HG03460 (cell line): ENCODE results near the gene CELSR1.

ENCODE experiments used
- ATAC-seq: cut with Tn5 transposase; IDR thresholded peaks from one replicate; pipeline ENCODE4 v1.9.1; 2021; ENCODE audit not compliant: unreplicated experiment

Gene CELSR1, protein sequence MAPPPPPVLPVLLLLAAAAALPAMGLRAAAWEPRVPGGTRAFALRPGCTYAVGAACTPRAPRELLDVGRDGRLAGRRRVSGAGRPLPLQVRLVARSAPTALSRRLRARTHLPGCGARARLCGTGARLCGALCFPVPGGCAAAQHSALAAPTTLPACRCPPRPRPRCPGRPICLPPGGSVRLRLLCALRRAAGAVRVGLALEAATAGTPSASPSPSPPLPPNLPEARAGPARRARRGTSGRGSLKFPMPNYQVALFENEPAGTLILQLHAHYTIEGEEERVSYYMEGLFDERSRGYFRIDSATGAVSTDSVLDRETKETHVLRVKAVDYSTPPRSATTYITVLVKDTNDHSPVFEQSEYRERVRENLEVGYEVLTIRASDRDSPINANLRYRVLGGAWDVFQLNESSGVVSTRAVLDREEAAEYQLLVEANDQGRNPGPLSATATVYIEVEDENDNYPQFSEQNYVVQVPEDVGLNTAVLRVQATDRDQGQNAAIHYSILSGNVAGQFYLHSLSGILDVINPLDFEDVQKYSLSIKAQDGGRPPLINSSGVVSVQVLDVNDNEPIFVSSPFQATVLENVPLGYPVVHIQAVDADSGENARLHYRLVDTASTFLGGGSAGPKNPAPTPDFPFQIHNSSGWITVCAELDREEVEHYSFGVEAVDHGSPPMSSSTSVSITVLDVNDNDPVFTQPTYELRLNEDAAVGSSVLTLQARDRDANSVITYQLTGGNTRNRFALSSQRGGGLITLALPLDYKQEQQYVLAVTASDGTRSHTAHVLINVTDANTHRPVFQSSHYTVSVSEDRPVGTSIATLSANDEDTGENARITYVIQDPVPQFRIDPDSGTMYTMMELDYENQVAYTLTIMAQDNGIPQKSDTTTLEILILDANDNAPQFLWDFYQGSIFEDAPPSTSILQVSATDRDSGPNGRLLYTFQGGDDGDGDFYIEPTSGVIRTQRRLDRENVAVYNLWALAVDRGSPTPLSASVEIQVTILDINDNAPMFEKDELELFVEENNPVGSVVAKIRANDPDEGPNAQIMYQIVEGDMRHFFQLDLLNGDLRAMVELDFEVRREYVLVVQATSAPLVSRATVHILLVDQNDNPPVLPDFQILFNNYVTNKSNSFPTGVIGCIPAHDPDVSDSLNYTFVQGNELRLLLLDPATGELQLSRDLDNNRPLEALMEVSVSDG (N-terminal part only)

GRCh38 chr22:46537225-46537945, at the start of gene CELSR1:
CELSR1 (minus strand) TSS chr22:46537620; CDS start chr22:46537170, 450 bp downstream.
- no peak for ATAC-seq

- ATAC-seq: peak; percentile 47
Measured at GRCh38 chr22:46587061-46587460, 49.6 kb upstream of the CELSR1 start.

- no peak for ATAC-seq
Measured at GRCh38 chr22:46586531-46587011, 49.2 kb upstream of the CELSR1 start.

DNA sequence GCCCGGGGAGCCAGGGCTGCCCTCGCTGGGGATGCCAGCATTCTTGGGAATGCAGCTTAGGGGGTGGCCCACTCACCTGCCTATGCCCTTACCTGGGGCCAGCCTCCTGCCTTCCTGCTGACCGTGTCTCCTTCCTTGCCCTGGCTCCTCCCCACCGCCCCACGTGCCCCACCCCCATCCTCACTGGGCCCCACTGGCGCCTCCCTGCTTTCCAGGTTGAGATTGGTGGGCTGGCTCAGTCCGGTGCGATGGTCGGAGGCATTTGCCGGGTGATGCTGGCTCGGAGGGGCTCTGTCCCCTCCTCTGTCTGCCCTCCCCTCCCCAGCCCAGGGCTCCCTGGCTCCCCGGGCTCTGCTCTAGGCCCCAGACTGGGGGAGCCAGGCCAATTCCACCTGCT, 48.7 kb upstream of the CELSR1 start:
- ATAC-seq: no peak

DNA sequence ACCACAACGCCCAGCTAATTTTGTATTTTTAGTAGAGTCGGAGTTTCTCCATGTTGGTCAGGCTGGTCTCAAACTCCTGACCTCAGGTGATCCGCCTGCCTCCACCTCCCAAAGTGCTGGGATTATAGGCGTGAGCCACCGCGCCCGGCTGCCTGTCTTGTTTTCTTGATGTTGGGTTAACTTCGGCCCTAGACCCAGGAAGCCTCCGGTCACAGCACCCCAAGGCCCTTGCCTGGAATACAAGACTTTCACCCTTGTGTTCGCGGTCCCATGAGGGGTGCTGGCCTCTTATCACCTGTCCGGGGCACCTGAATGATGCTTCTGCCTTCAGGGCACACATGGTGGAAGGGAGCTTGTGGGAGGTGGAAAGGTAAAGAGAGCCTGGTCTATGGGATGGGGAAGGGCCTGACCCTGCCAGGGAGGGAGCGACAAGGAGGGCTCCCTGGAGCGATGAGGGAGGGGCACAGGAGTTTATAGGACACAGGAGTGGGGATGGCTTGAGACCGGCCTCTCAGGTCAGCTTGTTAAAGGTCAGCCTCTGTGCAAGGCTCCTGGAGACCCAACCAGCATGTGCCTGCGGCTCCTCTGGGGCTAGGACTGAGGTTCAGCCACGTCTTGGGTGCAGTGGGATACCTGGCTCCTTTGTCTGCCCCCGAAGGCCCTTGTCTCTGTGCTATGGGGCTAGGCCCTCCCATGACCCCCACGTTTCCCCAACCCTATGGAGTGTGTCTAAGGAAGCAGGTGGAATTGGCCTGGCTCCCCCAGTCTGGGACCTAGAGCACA, 48.1 kb upstream of the CELSR1 start:
- ATAC-seq: no peak

GRCh38 chr22:46584081-46584921, 46.9 kb upstream of the CELSR1 start:
- no peak for ATAC-seq

DNA sequence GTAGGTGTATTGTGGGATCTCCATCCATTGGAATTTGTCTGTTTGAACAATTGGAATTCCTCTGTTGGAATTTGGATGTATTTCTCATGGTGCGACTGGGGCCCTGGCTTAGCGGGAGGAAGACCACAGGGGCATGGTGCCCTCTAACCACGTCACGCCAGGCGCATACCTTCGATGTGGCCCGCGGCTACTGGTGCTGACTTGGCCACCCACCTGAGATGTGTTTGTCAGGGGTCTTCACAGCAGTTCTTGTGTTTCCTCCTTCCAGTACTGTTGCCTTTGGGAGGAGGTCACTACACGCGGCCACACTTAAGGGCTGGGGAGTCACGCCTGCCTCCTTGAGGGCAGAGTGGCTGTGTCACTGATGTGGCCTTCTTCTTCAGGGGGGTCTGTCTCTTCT, 46.2 kb upstream of the CELSR1 start:
- no peak for ATAC-seq

- ATAC-seq: no peak
Measured at GRCh38 chr22:46582281-46582933, 45.0 kb upstream of the CELSR1 start.

GRCh38 chr22:46581538-46582244, 44.3 kb upstream of the CELSR1 start:
- ATAC-seq: no peak

GRCh38 chr22:46580940-46581537, 43.6 kb upstream of the CELSR1 start:
- no peak for ATAC-seq

DNA sequence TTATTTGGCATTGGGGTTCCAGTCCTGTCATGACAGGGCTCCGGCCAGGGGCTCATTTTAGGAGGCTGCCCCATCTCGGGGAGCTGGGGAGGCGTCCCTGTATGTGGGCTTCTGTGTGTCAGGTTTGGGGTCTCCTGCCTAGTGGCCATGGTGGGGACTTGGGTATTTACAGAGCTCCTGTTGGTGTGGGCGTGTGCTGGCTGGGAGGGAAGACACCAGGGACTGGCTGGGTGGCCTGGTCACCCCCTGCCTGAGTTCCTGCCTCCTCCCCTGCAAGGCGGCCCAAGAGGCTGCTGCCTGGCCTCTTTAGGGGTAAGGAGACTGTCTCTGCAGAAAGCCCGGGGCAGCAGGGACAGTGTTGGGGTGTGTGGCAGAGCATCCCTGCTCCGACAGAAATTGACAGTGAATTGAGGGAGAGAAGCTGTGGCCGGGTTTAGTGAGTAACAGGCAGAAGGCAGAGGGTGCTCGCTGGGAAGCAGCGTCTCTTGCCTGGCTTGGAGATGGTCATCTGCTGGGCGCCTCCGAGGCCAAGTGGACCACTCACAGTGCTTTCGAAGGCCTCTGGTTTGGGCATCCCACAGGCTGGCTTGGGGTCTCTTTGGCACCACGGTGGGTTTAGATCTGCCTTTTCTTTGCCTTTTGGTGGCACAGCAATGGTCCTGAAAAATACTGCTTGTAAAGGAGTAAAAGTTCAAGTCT, 42.5 kb upstream of the CELSR1 start:
- ATAC-seq: no peak

- no peak for ATAC-seq
Measured at GRCh38 chr22:46578824-46579561, 41.6 kb upstream of the CELSR1 start.

DNA sequence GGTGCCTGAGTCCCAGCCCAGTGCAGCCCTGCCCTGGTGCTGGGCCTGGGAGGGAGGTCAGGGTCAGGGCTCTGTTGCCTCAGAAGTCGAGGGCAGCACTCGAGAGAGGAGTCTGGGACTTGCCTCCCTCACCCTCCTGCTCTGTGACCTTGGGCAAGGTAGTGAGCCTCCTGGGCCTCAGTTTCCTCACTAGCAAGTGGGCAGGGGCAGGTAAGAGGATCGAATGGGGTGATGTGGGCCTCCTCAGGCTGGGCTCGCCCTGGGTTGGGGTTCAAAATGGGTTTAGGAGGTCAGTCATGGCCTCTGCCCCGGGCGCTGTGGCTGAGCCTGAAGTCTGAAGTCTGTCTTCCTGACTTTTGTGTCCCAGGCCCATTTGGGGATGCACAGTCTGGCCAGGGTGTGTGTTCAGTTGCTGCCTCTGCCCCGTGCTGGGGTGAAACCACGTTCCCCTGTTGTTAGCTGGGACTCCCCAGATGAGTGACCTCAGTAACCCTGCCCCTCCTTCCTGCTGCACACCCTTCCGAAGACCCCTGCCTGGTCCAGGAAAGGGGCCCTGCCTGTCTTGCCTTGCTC, 40.9 kb upstream of the CELSR1 start:
- ATAC-seq: no peak

- no peak for ATAC-seq
Measured at GRCh38 chr22:46577368-46578249, 40.2 kb upstream of the CELSR1 start.
